CD14-positive monocyte (primary cell): Measurements from ENCODE around the gene SAT2. TPM values are rescaled to one million over a fixed set of nuclear protein-coding genes. Genes with fewer than 3 reads are reported as not detected.

Source experiments
- DNase-seq, 3 donors: peaks; one replicate each; pipeline ENCODE4 v3.0.0-alpha.2; 2011 to 2022
- H2AFZ ChIP-seq: 2 replicates; pipeline ENCODE4 v1.6.0; 2012; ENCODE audit warnings: mild to moderate bottlenecking, low read depth, low read length, inconsistent platforms; ENCODE audit not compliant: insufficient read depth, poor library complexity, severe bottlenecking
- H3K27ac ChIP-seq, 2 donors: 1 replicate in 1 of 2; 2 replicates in 1 of 2; pipeline ENCODE4 v1.5.1; 2012 to 2013; ENCODE audit warnings: low read length in 2 of 2, control low read depth in 1 of 2, inconsistent platforms in 1 of 2, low read depth in 1 of 2, mild to moderate bottlenecking in 1 of 2
- H3K27me3 ChIP-seq, 2 donors: one replicate each; pipeline versions ENCODE4 v1.6.0 to v1.6.1; 2011 to 2013; ENCODE audit warnings: low read length in 2 of 2; ENCODE audit not compliant: control insufficient read depth in 2 of 2, insufficient read depth in 2 of 2
- H3K36me3 ChIP-seq, 2 donors: replicated peaks in 1 of 2; 1 replicate in 1 of 2; 2 replicates in 1 of 2; pipeline versions ENCODE4 v1.5.1 to v1.6.1; 2012 to 2013; ENCODE audit warnings: low read length in 2 of 2, control low read depth in 1 of 2, inconsistent platforms in 1 of 2, mild to moderate bottlenecking in 1 of 2; ENCODE audit not compliant: insufficient read depth in 2 of 2, control insufficient read depth in 1 of 2
- H3K4me1 ChIP-seq, 2 donors: 1 replicate in 1 of 2; 2 replicates in 1 of 2; pipeline versions ENCODE4 v1.5.1 to v1.6.1; 2012 to 2013; ENCODE audit warnings: low read length in 2 of 2, control low read depth in 1 of 2, inconsistent platforms in 1 of 2, mild to moderate bottlenecking in 1 of 2, moderate library complexity in 1 of 2; ENCODE audit not compliant: insufficient read depth in 2 of 2, control insufficient read depth in 1 of 2
- H3K4me2 ChIP-seq: replicated peaks from 2 replicates; pipeline ENCODE3; 2012; ENCODE audit warnings: low read length, moderate library complexity, mild to moderate bottlenecking; ENCODE audit not compliant: poor library complexity, severe bottlenecking; ENCODE audit errors: extremely low read depth
- H3K4me3 ChIP-seq, 3 experiments: fragments of 200-600 bp in 1 of 3; sonication (generic) in 1 of 3; replicated peaks in 1 of 3; 1 replicate in 2 of 3; 2 replicates in 1 of 3; pipeline ENCODE4 v1.5.1; 2011 to 2013; ENCODE audit warnings: low read length in 3 of 3, mild to moderate bottlenecking in 3 of 3, control low read depth in 2 of 3, low read depth in 2 of 3, inconsistent platforms in 1 of 3, moderate library complexity in 1 of 3
- H3K79me2 ChIP-seq: 2 replicates; pipeline ENCODE4 v1.6.0; 2012; ENCODE audit warnings: mild to moderate bottlenecking, control low read depth, inconsistent platforms, low read length, moderate library complexity; ENCODE audit not compliant: insufficient read depth
- H3K9ac ChIP-seq: 2 replicates; pipeline ENCODE4 v1.6.0; 2017; ENCODE audit warnings: low read length, mild to moderate bottlenecking; ENCODE audit not compliant: insufficient read depth, poor library complexity, severe bottlenecking
- H3K9me3 ChIP-seq, 2 donors: replicated peaks in 1 of 2; 1 replicate in 1 of 2; 2 replicates in 1 of 2; pipeline versions ENCODE4 v1.5.1 to v1.6.1; 2012 to 2013; ENCODE audit warnings: low read length in 2 of 2, control low read depth in 1 of 2; ENCODE audit not compliant: control insufficient read depth in 1 of 2, insufficient read depth in 1 of 2
- H4K20me1 ChIP-seq: 2 replicates; pipeline ENCODE4 v1.6.0; 2012; ENCODE audit warnings: mild to moderate bottlenecking, low read length, control low read depth, moderate library complexity; ENCODE audit not compliant: insufficient read depth
- H3K27ac Mint-ChIP-seq, 7 donors: one replicate each; pipeline ENCODE4 v1.8.0; 2020; ENCODE audit warnings: mild to moderate bottlenecking in 7 of 7, mixed read lengths in 7 of 7, moderate library complexity in 6 of 7, inconsistent platforms in 2 of 7
- H3K27me3 Mint-ChIP-seq, 3 donors: one replicate each; pipeline ENCODE4 v1.8.0; 2021 to 2022; ENCODE audit warnings: low read depth in 3 of 3, mild to moderate bottlenecking in 3 of 3, mixed read lengths in 3 of 3, moderate library complexity in 3 of 3, inconsistent platforms in 1 of 3
- H3K36me3 Mint-ChIP-seq, 2 donors: one replicate each; pipeline ENCODE4 v1.8.0; 2020; ENCODE audit warnings: mixed read lengths in 2 of 2, inconsistent platforms in 1 of 2, mild to moderate bottlenecking in 1 of 2
- H3K4me1 Mint-ChIP-seq: one replicate; pipeline ENCODE4 v1.8.0; 2020; ENCODE audit warnings: mild to moderate bottlenecking, mixed read lengths
- H3K4me3 Mint-ChIP-seq, 2 donors: one replicate each; pipeline ENCODE4 v1.8.0; 2020; ENCODE audit warnings: mild to moderate bottlenecking in 2 of 2, mixed read lengths in 2 of 2, moderate library complexity in 1 of 2
- H3K9me3 Mint-ChIP-seq, 7 donors: one replicate each; pipeline ENCODE4 v1.8.0; 2020 to 2022; ENCODE audit warnings: mixed read lengths in 7 of 7, mild to moderate bottlenecking in 6 of 7, moderate library complexity in 6 of 7, inconsistent platforms in 2 of 7
- WGBS: methylation state at CpG from one replicate; pipeline ENCODE4 v1.1.5; 2013; ENCODE audit warnings: missing lambda C conversion rate; ENCODE audit not compliant: insufficient coverage; 5-methylcytosine and 5-hydroxymethylcytosine counted together
- intact Hi-C, 2 donors: fragments of 100-400 bp; cut with micrococcal nuclease; formaldehyde crosslinking; loops; one replicate each; pipeline versions ENCODE4 v1.15.0 to v1.15.1; 2023
- polyA plus RNA-seq, 3 donors: library from polyadenylated mRNA; depleted of rRNA in 1 of 3; unstranded in 2 of 3; stranded (reverse) in 1 of 3; fragments of 300-500 nt in 2 of 3; fragments of >200 nt in 1 of 3; fragmentation: Illumina TruSeq in 2 of 3; gene quantifications; 1 replicate in 2 of 3; 2 replicates in 1 of 3; pipeline ENCODE4 v1.2.3, GENCODE V29; 2012 to 2021
- TF ChIP-seq, protein P1 (sequence below): fragments of 200-600 bp; IDR thresholded peaks from one replicate; pipeline ENCODE4 v1.8.0; 2022; ENCODE audit warnings: antibody characterized with exemption, mild to moderate bottlenecking

SAT2 gene
- polyA plus RNA-seq, 3 donors, result 83.4 to 155 (median 89.8) TPM

DNA sequence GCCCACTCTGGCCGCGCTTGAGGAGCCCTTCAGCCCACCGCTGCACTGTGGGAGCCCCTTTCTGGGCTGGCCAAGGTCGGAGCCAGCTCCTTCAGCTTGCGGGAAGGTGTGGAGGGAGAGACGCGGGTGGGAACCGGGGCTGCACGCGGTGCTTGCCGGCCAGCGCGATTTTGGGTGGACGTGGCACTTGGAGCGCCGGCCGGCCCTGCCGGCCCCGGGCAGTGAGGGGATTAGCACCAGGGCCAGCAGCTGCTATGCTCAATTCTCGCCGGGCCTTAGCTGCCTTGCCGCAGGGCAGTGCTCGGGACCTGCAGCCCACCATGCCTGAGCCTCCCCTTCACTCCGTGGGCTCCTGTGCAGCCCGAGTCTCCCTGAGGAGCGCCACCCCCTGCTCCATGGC is 13.2 kb upstream of the SAT2 start:
- Histone ChIP-seq H3K27me3 (no peaks in the 10 kb centered on the region), H3K4me2 (no peak overlapping the region), H2AFZ (no peak overlapping the region), H3K36me3 (no peaks in the 10 kb centered on the region), H3K27ac (no peak overlapping the region), H3K9me3 (no peaks in the 10 kb centered on the region), H3K79me2 (no peaks in the 10 kb centered on the region), H3K4me1 (peaks cover 20 to 28% of the 10 kb centered on the region in 2 donors), H3K4me3 (no peak overlapping the region), H3K9ac (no peak overlapping the region), H4K20me1 (no peaks in the 10 kb centered on the region)
- DNase-seq, result no peak
- peaks cover 0 to 12% (median 4%) of the 10 kb centered on the region in 7 donors for H3K9me3 Mint-ChIP-seq
- peaks cover 5 to 8% (median 5%) of the 10 kb centered on the region in 3 donors for H3K27me3 Mint-ChIP-seq
- H3K27ac Mint-ChIP-seq, result no peak overlapping the region
- TF ChIP-seq, protein P1, sequence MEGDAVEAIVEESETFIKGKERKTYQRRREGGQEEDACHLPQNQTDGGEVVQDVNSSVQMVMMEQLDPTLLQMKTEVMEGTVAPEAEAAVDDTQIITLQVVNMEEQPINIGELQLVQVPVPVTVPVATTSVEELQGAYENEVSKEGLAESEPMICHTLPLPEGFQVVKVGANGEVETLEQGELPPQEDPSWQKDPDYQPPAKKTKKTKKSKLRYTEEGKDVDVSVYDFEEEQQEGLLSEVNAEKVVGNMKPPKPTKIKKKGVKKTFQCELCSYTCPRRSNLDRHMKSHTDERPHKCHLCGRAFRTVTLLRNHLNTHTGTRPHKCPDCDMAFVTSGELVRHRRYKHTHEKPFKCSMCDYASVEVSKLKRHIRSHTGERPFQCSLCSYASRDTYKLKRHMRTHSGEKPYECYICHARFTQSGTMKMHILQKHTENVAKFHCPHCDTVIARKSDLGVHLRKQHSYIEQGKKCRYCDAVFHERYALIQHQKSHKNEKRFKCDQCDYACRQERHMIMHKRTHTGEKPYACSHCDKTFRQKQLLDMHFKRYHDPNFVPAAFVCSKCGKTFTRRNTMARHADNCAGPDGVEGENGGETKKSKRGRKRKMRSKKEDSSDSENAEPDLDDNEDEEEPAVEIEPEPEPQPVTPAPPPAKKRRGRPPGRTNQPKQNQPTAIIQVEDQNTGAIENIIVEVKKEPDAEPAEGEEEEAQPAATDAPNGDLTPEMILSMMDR, result no peak
- H3K4me1 Mint-ChIP-seq, result peaks cover 33% of the 10 kb centered on the region
- 97% methylated on average over 22 of the region's 26 CpGs for WGBS
- H3K4me3 Mint-ChIP-seq, result no peak overlapping the region
- H3K36me3 Mint-ChIP-seq, result peaks cover 0 to 3% of the 10 kb centered on the region in 2 donors
- intact Hi-C loops, result no loop called here

DNA sequence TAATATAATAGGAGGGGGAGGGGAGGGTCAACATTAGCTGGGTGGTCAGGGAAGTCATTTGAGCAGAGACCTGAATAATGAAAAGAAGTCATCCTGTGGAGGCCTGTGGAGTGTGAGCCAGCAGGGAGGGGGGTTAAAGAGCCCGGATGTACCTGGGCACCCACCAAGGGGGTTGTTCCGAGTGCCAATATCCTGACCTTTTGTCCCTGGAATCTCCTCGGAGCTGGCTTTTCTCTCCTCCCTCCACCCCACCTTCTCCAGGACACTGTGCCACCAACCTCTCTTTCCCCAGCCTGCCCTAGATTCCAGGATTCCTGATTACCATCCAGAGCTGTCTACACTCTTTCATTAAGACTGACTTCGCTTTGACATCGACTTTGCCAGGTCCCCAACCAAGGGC is 8.5 kb upstream of the SAT2 start:
- intact Hi-C loops, result no loop called here
- peaks cover 3 to 7% of the 10 kb centered on the region in 2 donors for H3K4me1 ChIP-seq
- no peaks in the 10 kb centered on the region for H3K27me3 ChIP-seq
- peaks cover 0 to 3% (median 0%) of the 10 kb centered on the region in 7 donors for H3K9me3 Mint-ChIP-seq
- peaks cover 0 to 3% of the 10 kb centered on the region in 2 donors for H3K36me3 Mint-ChIP-seq
- TF ChIP-seq, protein P1, result no peak
- peaks cover 2 to 11% (median 8%) of the 10 kb centered on the region in 3 donors for H3K27me3 Mint-ChIP-seq
- no peaks in the 10 kb centered on the region for H3K79me2 ChIP-seq
- no peak for DNase-seq
- H4K20me1 ChIP-seq, result no peaks in the 10 kb centered on the region
- no peaks in the 10 kb centered on the region for H3K36me3 ChIP-seq
- H3K27ac ChIP-seq, result no peak overlapping the region
- peak overlapping the region in 1 of 7 donors; percentile 70 for H3K27ac Mint-ChIP-seq
- 91% methylated on average over 5 of the region's 5 CpGs for WGBS
- H3K9me3 ChIP-seq, result no peaks in the 10 kb centered on the region
- H3K4me3 Mint-ChIP-seq, result peak overlapping the region in 1 of 2 donors; percentile 3
- H3K4me2 ChIP-seq, result no peak overlapping the region
- H3K4me3 ChIP-seq, result no peak overlapping the region
- peaks cover 16% of the 10 kb centered on the region for H3K4me1 Mint-ChIP-seq
- H3K9ac ChIP-seq, result no peak overlapping the region
- H2AFZ ChIP-seq, result no peak overlapping the region
